OCI-M2 (cell line): ENCODE data around the gene TMEM50A.
"Not testable (repeated sequence)": the region's sequence is repeated elsewhere in the genome, so short reads cannot be mapped to it uniquely, and the experiment has no call there.

Experiments
- DNase-seq: peaks from one replicate; lab custom pipeline; 2025; ENCODE audit not compliant: unreplicated experiment; lab: John Stamatoyannopoulos, UW

The TMEM50A gene

DNA sequence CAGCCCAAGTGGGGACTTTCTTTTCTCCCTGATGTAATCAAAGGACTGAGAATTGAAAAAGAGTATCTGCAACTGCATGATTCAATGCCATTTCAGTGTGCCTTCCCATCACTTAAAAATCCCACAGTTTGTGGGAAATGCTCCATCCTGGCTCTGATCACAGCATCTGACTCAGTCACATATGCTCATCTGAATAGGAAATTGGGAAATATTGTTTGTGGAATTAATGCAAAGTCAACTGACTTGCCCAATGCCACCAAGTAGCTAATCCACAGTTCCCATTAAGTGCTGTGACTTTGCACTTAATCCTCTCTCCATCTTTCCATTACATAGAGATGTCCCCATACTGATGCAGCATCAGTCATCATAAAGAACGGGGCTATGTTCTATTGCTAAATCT lies 45.0 kb downstream of the TMEM50A start:
- not testable (repeated sequence) for DNase-seq

DNA sequence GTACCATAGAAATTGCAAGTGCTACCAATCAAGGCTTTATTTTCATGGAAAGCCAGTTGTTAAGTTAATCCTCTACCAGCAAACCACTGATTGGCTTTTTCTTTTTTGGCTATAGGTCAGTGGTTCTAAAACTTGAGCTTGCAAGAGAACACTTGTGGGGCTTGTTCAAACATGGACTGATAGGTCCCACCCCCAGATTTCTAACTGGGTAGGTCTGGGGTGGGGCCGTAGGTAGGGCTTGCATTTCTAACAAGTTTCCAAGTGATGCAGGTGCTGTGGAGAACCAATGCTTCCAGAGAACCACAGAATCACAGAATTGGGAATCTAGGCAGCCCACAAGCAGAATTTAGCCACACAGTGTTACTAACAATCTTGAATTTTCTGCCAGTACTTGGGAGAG lies 45.7 kb downstream of the TMEM50A start:
- DNase-seq, result not testable (repeated sequence)

DNA sequence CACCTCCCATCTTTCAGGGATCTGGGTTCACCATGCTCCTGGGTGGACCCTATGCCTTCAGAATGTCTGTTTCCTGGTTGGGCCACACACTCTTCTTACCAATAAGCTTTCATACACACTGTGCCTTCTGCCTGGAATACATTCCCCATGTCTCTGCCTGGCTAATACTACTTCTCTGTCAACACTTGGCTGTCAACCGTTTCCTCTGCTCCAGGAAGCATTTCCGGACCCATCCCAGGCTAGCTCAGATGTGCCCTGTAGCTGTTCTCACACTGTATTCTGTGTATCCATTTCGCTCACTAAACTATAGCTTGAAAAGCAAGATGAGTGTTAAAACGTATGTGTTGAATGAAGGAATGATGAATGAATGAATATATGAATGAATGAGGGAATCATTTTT lies 49.0 kb downstream of the TMEM50A start:
- not testable (repeated sequence) for DNase-seq

DNA sequence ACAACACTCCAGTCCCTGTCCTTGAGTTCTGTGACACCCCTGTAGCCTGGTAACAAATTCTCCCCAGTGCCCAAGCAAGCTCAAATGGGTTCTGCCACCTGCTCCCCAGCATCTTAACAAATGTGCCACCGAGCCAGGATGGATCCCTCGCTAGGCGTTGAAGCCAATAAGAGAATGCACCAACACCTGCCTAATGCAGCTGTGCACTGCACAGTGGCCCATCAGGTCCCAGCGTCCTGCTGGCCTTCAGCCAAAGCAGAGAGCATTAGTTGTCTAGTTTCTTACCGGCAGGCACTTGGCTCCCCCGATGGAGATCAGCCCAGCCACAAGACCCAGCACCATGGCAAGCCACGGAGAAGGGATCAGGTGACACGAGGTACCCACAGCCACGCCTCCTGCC lies 50.6 kb downstream of the TMEM50A start:
- DNase-seq, result not testable (repeated sequence)

DNA sequence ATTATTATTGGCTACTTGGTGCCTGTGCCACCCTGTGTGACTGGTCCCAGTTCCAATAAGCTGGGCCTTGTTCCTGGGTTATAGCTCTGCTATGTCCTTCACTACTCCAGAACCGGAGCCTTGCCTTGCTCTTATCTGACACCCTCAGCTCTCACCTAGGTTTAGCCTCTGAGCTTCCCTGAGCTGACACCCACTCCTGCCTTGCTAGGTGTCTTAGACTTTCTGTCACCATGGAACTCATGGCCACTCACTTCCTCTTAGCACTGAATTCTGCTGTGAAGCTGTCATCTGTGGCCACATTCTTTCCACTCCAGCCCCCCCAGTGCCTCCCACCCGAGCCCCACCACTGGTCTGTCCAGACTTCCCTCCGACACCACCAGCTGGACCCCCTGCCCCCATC lies 51.6 kb downstream of the TMEM50A start:
- not testable (repeated sequence) for DNase-seq

DNA sequence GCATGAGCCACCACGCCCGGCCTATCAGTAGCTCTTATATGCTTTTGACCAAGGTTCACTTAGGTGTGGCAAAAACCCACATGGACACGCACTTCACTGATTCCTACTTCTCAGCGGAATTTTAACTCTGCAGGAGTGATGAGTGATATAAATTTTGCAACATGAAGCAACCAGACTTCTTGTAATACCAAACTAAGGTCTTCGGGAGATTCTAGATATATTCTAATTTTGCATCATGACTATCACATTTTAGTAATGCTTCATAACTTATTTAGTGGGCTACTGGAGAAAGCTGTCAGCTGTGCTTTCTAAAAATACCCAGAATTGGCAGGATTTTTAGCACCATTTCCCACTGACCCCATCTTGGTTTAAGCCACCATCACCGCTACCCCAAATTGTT lies 54.7 kb downstream of the TMEM50A start:
- DNase-seq, result no peak

DNA sequence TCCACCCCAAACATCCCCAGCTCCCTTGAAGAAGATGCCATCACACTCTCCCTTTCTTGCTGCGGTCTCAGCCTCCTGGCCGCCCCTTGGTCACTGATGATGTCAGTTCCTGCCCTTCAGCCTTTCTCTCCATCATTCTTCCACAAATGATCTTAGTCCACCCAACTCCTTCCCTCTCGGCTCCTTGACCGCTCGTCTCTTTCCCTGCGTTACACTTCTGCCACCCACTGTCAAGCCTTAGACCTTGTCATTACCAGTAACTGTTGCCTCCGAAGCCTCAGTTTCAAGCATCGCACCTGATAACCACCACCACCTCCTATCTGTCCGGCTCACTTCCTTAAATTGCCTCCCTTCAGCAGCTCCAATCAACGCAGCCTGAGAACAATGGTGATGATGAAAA lies 59.4 kb downstream of the TMEM50A start:
- not testable (repeated sequence) for DNase-seq

DNA sequence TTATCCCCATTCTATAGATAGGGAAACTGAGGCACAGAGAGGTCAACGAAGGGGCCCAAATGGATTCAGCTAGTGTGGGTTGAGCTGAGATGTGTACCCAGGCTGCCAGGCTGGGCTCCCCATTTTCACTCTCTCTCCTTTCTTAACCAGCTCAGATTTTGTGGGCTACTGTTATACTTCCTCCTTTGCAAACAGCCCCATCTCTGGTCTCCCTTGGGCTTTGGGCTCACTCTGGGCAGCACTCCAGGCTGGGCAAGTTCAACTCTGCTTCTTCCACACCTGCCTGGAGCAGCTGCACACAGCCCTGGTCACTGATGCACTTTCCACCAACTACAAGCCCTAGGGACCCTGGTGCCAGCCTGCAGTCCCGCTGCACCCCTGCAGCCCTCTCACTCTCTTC lies 59.9 kb downstream of the TMEM50A start:
- DNase-seq, result not testable (repeated sequence)

DNA sequence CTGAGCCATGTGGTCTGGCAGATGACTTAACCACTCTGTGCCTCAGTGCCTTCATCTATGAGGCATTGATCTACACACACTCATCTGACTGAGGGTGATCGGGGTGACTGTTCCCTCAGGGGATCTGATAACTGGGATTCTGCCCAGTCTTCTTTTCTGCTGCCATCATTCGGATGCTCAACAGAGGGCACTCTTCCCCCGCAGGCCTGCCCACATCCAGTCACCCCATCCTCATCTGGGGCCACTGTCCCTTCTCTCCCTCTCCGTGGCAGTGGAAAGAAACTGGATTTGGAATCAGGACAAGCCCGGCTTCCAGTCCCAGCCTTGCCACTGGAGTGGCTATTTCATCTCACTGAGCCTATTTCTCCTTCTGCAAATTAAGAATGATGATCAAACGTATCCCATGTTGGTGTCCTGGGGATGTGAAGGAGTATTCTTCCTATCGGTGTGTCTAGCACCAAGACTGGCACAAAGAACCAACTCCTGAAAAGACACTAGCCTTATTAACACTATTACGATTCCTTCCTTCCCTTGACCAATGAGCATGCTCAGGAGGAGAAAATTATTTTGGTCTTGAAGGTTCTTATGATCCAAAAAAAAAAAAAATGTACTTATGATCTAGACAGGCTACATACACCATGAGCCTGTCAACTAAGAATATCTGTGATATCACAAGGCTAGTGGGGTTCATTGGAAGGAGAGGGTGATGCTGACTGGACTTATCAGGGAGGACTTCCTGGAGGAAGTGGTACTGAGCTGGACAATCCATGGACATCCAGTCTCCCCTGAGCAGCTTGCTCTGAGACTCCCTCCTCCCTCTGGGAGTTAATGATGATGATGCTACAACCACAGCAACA lies 65.0 kb downstream of the TMEM50A start:
- DNase-seq, result not testable (repeated sequence)

DNA sequence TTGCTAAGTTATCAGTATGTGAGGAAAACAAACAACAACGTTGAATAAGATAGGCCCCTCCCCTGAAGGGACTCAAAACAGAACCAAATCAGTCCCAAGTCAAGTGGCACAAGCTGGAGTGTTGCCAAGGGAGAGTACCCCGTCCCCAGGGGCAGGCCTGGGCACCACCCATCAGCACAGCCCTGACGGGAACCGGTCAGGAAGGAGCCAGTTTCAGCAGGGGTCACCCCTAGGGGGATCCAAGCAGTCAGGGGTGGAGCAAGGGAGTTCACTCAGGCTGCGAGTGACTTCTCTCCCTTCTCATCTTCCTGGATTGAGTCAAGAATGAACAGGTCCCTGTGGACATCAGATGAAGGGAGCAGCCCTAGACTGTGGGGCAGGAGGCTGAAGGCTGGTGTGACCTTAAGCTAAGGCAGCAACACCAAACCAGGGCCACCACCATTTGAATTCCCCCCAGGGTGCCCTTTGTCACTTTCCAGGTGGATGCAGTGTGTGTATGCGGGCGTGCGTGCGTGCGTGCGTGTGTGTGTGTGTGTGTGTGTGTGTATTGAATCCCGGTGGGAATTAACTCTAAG lies 67.7 kb downstream of the TMEM50A start:
- not testable (repeated sequence) for DNase-seq

DNA sequence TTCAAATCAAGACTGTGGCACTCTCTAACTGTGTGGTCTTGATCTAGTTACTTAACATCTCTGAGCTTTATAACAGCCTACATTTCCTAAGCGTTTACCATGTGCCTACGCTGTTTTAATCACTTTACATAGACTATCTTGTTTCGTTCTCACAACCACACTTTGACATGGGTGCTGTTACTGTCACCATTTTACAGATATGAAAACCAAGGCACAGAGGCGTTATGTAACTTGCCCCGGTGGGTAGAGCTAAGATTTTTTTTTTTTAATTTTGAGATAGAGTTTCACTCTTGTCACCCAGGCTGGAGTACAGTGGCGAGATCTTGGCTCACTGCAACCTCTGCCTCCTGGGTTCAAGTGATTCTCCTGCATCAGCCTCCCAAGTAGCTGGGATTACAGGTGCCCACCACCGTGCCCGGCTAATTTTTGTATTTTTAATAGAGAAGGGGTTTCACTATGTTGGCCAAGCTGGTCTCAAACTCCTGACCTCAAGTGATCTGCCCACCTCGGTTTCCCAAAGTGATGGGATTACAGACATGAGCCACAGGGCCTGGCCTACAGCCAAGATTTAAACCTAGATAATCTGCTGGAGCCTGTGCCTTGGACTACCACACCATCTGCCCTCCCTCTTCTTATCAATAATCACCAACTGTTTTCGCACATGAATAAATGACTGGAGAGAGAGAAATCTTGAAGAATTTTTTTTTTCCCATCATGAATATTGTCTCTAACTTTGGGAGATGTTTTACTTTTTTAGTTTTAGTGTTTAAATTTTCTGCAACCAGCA lies 71.7 kb downstream of the TMEM50A start:
- not testable (repeated sequence) for DNase-seq
